ENCODE measurements around the gene RNF34.

- TF ChIP-seq CTCF (CRISPR knock-in tag; IDR thresholded peaks at IDR 0.05) (no peak), MAX (IDR thresholded peaks at IDR 0.05) (no peak), KAT7 (CRISPR knock-in tag; IDR thresholded peaks at IDR 0.05; ENCODE audit: borderline replicate concordance) (no peak), MYC (CRISPR knock-in tag; IDR thresholded peaks at IDR 0.05; ENCODE audit: borderline replicate concordance) (no peak), FOXP4 (CRISPR knock-in tag; IDR thresholded peaks at IDR 0.05) (no peak), ZSCAN20 (CRISPR knock-in tag; IDR thresholded peaks at IDR 0.05; ENCODE audit: borderline replicate concordance) (no peak)
These were observed 42.4 kb downstream of the RNF34 start for GRCh38 chr12:121442028-121442948.
